ENCODE data around the gene FAM171A2.
A peak's percentile ranks its signal among the peaks of the same experiment; 100 is the strongest.

FAM171A2 gene

GRCh38 chr17:44314031-44314430 is 49.6 kb downstream of the FAM171A2 start:
- Mint-ChIP-seq H3K9me3 (no peaks in the 10 kb centered on the region), H3K36me3 (peaks cover 10% of the 10 kb centered on the region), H3K4me1 (peaks cover 28% of the 10 kb centered on the region), H3K4me3 (no peak overlapping the region), H3K27ac (no peak overlapping the region), H3K27me3 (peaks cover 72% of the 10 kb centered on the region)
- ATAC-seq: no peak

GRCh38 chr17:44312396-44313104 is 51.1 kb downstream of the FAM171A2 start:
- H3K9me3 Mint-ChIP-seq: no peaks in the 10 kb centered on the region
- no peak overlapping the region for H3K4me3 Mint-ChIP-seq
- peaks cover 30% of the 10 kb centered on the region for H3K4me1 Mint-ChIP-seq
- peaks cover 63% of the 10 kb centered on the region for H3K27me3 Mint-ChIP-seq
- no peak overlapping the region for H3K27ac Mint-ChIP-seq
- H3K36me3 Mint-ChIP-seq: no peaks in the 10 kb centered on the region
- ATAC-seq: no peak

DNA sequence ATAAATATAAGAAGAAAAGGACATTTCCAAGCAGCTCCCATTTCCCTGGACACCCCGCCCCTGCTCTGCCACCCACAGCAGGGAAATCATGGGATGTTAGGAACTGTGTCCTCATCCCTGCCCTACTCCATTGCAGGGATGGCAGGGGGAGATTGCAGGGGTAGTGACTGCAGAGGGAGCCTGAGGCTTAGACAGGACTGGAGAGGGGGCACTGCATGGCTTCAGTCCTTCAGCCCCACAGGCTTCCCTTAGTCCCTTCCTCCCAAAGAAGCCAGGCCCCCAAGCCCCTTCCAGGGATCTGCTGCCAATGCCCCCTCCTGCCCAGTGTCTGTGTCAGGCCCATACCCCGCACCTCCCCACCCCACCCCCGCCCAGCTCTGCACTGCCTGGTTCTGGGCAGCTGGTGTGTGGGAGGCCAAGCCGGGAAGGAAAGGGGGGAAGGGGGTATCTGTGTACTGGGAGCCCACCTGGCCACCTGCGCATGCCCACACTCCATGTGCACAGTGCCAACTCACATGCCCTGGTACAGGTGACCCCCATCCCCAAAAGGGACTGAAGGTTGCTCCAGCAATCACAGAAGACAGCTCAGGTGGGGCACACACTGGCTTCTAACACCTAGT is 52.0 kb downstream of the FAM171A2 start:
- peaks cover 35% of the 10 kb centered on the region for H3K4me1 Mint-ChIP-seq
- ATAC-seq: no peak
- H3K9me3 Mint-ChIP-seq: no peaks in the 10 kb centered on the region
- H3K27ac Mint-ChIP-seq: no peak overlapping the region
- no peak overlapping the region for H3K4me3 Mint-ChIP-seq
- H3K36me3 Mint-ChIP-seq: no peaks in the 10 kb centered on the region
- peaks cover 63% of the 10 kb centered on the region for H3K27me3 Mint-ChIP-seq

- Mint-ChIP-seq H3K36me3 (no peaks in the 10 kb centered on the region), H3K4me1 (peaks cover 28% of the 10 kb centered on the region), H3K4me3 (no peak overlapping the region), H3K9me3 (no peaks in the 10 kb centered on the region), H3K27ac (no peak overlapping the region), H3K27me3 (peaks cover 62% of the 10 kb centered on the region)
- no peak for ATAC-seq
Observed at GRCh38 chr17:44310609-44311376, 52.9 kb downstream of the FAM171A2 start.

- Mint-ChIP-seq H3K27ac (no peak overlapping the region), H3K4me3 (no peak overlapping the region), H3K9me3 (no peaks in the 10 kb centered on the region), H3K27me3 (peaks cover 58% of the 10 kb centered on the region), H3K36me3 (no peaks in the 10 kb centered on the region), H3K4me1 (peaks cover 22% of the 10 kb centered on the region)
- ATAC-seq: no peak
Observed at GRCh38 chr17:44310188-44310587, 53.5 kb downstream of the FAM171A2 start.

DNA sequence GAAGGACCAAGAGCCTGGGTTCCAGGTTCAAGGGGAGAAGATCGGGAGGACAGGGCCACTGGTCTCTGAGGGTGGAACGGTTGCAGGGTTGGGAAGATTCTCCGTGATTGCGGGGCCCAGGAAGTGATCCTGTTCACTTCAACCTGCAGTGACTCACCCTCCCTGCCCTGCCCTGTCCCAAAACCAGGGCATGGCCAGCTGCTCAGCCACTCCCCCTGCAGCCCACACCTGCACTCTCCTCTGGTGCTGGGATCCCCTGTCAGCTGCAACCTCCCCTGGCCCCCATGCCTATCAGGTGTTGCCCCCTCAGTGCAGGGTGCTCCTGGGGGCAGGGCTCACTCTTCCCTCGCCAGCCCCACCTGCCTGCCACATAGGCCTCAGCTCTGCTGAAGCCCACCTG is 54.2 kb downstream of the FAM171A2 start:
- no peak for ATAC-seq
- no peaks in the 10 kb centered on the region for H3K9me3 Mint-ChIP-seq
- H3K27ac Mint-ChIP-seq: no peak overlapping the region
- H3K36me3 Mint-ChIP-seq: no peaks in the 10 kb centered on the region
- H3K4me3 Mint-ChIP-seq: peak overlapping the region; percentile 37
- H3K27me3 Mint-ChIP-seq: peaks cover 65% of the 10 kb centered on the region
- H3K4me1 Mint-ChIP-seq: peaks cover 22% of the 10 kb centered on the region

DNA sequence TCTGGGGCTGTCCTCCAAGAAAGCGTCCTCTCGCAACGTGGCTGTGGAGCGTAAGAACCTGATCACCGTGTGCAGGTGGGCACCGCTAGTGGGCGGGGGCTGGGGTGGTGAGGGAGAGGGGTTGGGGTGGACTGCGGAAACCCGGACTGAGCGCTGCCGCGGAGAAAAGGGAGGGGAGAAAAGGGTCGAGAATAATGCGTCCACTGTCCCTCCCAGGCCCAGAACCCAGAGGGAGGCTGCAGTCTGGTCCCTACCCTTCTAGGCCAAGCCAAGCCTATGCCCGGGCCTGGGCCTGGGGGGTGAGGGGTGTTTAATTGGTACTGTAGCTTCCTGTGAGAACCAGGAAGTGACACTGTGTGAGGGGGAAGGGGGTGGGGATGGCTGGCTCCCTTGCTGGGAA is 54.8 kb downstream of the FAM171A2 start:
- H3K4me3 Mint-ChIP-seq: peak overlapping the region; percentile 7
- no peaks in the 10 kb centered on the region for H3K9me3 Mint-ChIP-seq
- ATAC-seq: peak; percentile 6
- H3K27me3 Mint-ChIP-seq: peaks cover 65% of the 10 kb centered on the region
- H3K4me1 Mint-ChIP-seq: peaks cover 22% of the 10 kb centered on the region
- no peaks in the 10 kb centered on the region for H3K36me3 Mint-ChIP-seq
- H3K27ac Mint-ChIP-seq: no peak overlapping the region

- no peaks in the 10 kb centered on the region for H3K36me3 Mint-ChIP-seq
- no peak within 1 kb of the TSS for H3K27ac Mint-ChIP-seq
- no peaks in the 10 kb centered on the region for H3K9me3 Mint-ChIP-seq
- H3K4me1 Mint-ChIP-seq: peaks cover 22% of the 10 kb centered on the region
- peak; percentile 88 for ATAC-seq
- peaks cover 65% of the 10 kb centered on the region for H3K27me3 Mint-ChIP-seq
- peak within 1 kb of the TSS; percentile 59 for H3K4me3 Mint-ChIP-seq
Observed at GRCh38 chr17:44308320-44308818, 55.3 kb downstream of the FAM171A2 start, which contains the start of gene RUNDC3A. RUNDC3A (plus strand) TSS chr17:44308601; CDS start chr17:44308833, 232 bp downstream.

- peak; percentile 6 for ATAC-seq
- H3K27ac Mint-ChIP-seq: no peak overlapping the region
- no peaks in the 10 kb centered on the region for H3K9me3 Mint-ChIP-seq
- peaks cover 22% of the 10 kb centered on the region for H3K4me1 Mint-ChIP-seq
- peaks cover 57% of the 10 kb centered on the region for H3K27me3 Mint-ChIP-seq
- peak overlapping the region; percentile 32 for H3K4me3 Mint-ChIP-seq
- no peaks in the 10 kb centered on the region for H3K36me3 Mint-ChIP-seq
Observed at GRCh38 chr17:44307387-44308186, 56.1 kb downstream of the FAM171A2 start.

DNA sequence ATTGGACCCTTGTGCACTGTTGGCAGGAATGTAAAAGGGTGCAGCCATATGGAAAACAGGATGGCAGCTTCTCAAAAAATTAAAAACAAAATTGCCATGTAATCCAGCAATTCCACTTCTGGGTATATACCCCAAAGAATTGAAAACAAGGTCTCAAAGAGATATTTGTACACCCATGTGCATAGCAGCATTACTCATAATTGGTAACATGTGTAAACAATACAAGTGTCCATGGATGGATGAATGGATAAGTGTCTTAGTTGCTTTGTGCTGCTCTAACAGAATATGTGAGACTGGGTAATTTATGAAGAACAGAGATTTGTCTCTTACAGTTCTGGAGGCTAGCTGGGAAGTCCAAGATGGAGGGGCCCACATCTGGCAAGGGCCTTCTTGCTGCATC is 59.0 kb downstream of the FAM171A2 start:
- no peak for ATAC-seq
- Mint-ChIP-seq H3K9me3 (no peaks in the 10 kb centered on the region), H3K27me3 (peaks cover 54% of the 10 kb centered on the region), H3K27ac (no peak overlapping the region), H3K4me1 (peaks cover 13% of the 10 kb centered on the region), H3K36me3 (no peaks in the 10 kb centered on the region), H3K4me3 (no peak overlapping the region)

All from stimulated activated memory B cell treated with anti-CD40 and anti-IgM and Interleukin-4, amounts not matched to agents 10 μg/mL and 1 μg/mL and 100 μg/mL, for 72 hours (primary cell).